ENCODE measurements around the gene C11orf98. TPM values are rescaled to one million over a fixed set of nuclear protein-coding genes. Genes with fewer than 3 reads are reported as not detected.

Gene C11orf98
- total and polyA plus RNA-seq, 2 of the 13 experiments (the other 11 are each of a cell fraction or from before 2014, with no cell fraction given) = 30.4 to 91.8 TPM

GRCh38 chr11:62648185-62648966 is 16.6 kb downstream of the C11orf98 start:
- Histone ChIP-seq H4K20me1 (ENCODE audit: insufficient read depth, low read length) (peaks cover 8% of the 10 kb centered on the region), H3K9me3 (ENCODE audit: low read length) (no peaks in the 10 kb centered on the region), H3K4me1 (ENCODE audit: insufficient read depth, low read length) (peaks cover 45% of the 10 kb centered on the region), H3K4me3 (replicated peaks in 1 of 3; ENCODE audit: insufficient read depth in 1 of 3, low read depth in 2 of 3, low read length in 3 of 3) (no peak overlapping the region), H3K4me2 (ENCODE audit: low read depth, low read length) (no peak overlapping the region), H3K27ac (ENCODE audit: extremely low read length, insufficient read depth, low read length) (no peak overlapping the region), H3K36me3 (replicated peaks in 1 of 2; ENCODE audit: control insufficient read depth in 1 of 2, insufficient read depth in 2 of 2, low read length in 2 of 2) (peaks cover 4 to 24% of the 10 kb centered on the region in 2 experiments; a peak in 3 of 5 replicates), H3K27me3 (ENCODE audit: control insufficient read depth in 1 of 2, insufficient read depth in 2 of 2, low read length in 2 of 2) (no peaks in the 10 kb centered on the region), H2AFZ (ENCODE audit: low read length) (no peak overlapping the region), H3K9ac (ENCODE audit: insufficient read depth, low read depth, low read length) (no peak overlapping the region), H3K79me2 (ENCODE audit: insufficient read depth, low read length) (peaks cover 46% of the 10 kb centered on the region)
- CTCF ChIA-PET (ENCODE audit: low intra/inter-chr PET ratio, low total read pairs) = no interaction called here
- no TSS peak for BruUV-seq (replicated peaks)
- in situ Hi-C loops (cut with HindIII; ENCODE audit: extremely low pct_ligation_motif_present, low pct_unique_long_range_greater_than_20kb) = no loop called here
- ATAC-seq (no peak), DNase-seq (ENCODE audit: low spot score) (no peak), FAIRE-seq (no peak)
- POLR2A ChIA-PET = interaction anchor here (0.9 to 5.0 kb wide), 7 partner anchors 17 to 224 kb away, joined by 3 to 53 read pairs (median 4); partner anchors contain the start of genes B3GAT3, C11orf98, CSKMT and EEF1G
- TF ChIP-seq THAP7 (CRISPR knock-in tag; IDR thresholded peaks at IDR 0.05) (no peak), AGO2 (optimal IDR thresholded peaks at IDR 0.05; ENCODE audit: low read depth, low read length) (peak; percentile 58)
- intact Hi-C loops (cut with micrococcal nuclease; ENCODE audit: unreplicated experiment) = no loop called here
- 91% methylated on average over 4 of the region's 24 CpGs for WGBS (ENCODE audit: low lambda C conversion rate)

GRCh38 chr11:62647609-62648005 is 17.4 kb downstream of the C11orf98 start:
- no peak for ATAC-seq
- POLR2A ChIA-PET = interaction anchor here (1.3 to 5.0 kb wide), 5 partner anchors 18 to 223 kb away, joined by 3 to 53 read pairs (median 19); partner anchors contain the start of genes B3GAT3, C11orf98, CSKMT and LBHD1

More at GRCh38 chr11:62647609-62648005, 17.4 kb downstream of the C11orf98 start:
- peaks cover 52% of the 10 kb centered on the region for H3K4me1 ChIP-seq (ENCODE audit: insufficient read depth, low read length)
- no peak for TF ChIP-seq JUN (CRISPR knock-in tag; IDR thresholded peaks at IDR 0.05)
- 0 out of 2 replicates have a peak, but pooled peaks have one; percentile 17 for TF ChIP-seq POLR2AphosphoS5 (IDR thresholded peaks at IDR 0.05; ENCODE audit: low read depth, low read length)
- TF ChIP-seq SOX6 (IDR thresholded peaks at IDR 0.05) = no peak
- TF ChIP-seq SOX6 (CRISPR knock-in tag; IDR thresholded peaks at IDR 0.05) = no peak
- no peak for TF ChIP-seq ZMYM2 (CRISPR knock-in tag; IDR thresholded peaks at IDR 0.05)
- no peak for TF ChIP-seq HNRNPH1 (optimal IDR thresholded peaks at IDR 0.05; ENCODE audit: low read depth, low read length)
- TF ChIP-seq AKAP8 (CRISPR knock-in tag; IDR thresholded peaks at IDR 0.05) = 0 out of 2 replicates have a peak, but pooled peaks have one; percentile 23
- no peak for TF ChIP-seq CENPX (CRISPR knock-in tag; IDR thresholded peaks at IDR 0.05)
- no peak for TF ChIP-seq TAF15 (IDR thresholded peaks at IDR 0.05; ENCODE audit: low read depth, low read length, poor library complexity, severe bottlenecking)
- 0 out of 2 replicates have a peak, but pooled peaks have one; percentile 27 for TF ChIP-seq FOXO4 (CRISPR knock-in tag; conservative IDR thresholded peaks at IDR 0.05)
- no peak for TF ChIP-seq CSRNP2 (CRISPR knock-in tag; conservative IDR thresholded peaks at IDR 0.05; ENCODE audit: low read depth)
- no peak for TF ChIP-seq ZNF547 (CRISPR knock-in tag; IDR thresholded peaks at IDR 0.05)
- H3K9me3 ChIP-seq (ENCODE audit: low read length) = no peaks in the 10 kb centered on the region
- H3K27me3 ChIP-seq (ENCODE audit: control insufficient read depth in 1 of 2, insufficient read depth in 2 of 2, low read length in 2 of 2) = no peaks in the 10 kb centered on the region
- no peak overlapping the region for H3K4me3 ChIP-seq (replicated peaks in 1 of 3; ENCODE audit: insufficient read depth in 1 of 3, low read depth in 2 of 3, low read length in 3 of 3)
- H4K20me1 ChIP-seq (ENCODE audit: insufficient read depth, low read length) = peaks cover 8% of the 10 kb centered on the region
- H2AFZ ChIP-seq (ENCODE audit: low read length) = no peak overlapping the region
- H3K36me3 ChIP-seq (replicated peaks in 1 of 2; ENCODE audit: control insufficient read depth in 1 of 2, insufficient read depth in 2 of 2, low read length in 2 of 2) = peaks cover 4 to 24% of the 10 kb centered on the region in 2 experiments; a peak in 3 of 5 replicates
- H3K4me2 ChIP-seq (ENCODE audit: low read depth, low read length) = peak overlapping the region; percentile 68; the same call in 1 of the 2 replicates
- in situ Hi-C loops (cut with HindIII; ENCODE audit: extremely low pct_ligation_motif_present, low pct_unique_long_range_greater_than_20kb) (no loop called here), intact Hi-C loops (cut with micrococcal nuclease; ENCODE audit: unreplicated experiment) (no loop called here)
- H3K27ac ChIP-seq (ENCODE audit: extremely low read length, insufficient read depth, low read length) = peak overlapping the region; percentile 98
- 91% methylated on average over 3 of the region's 6 CpGs for WGBS (ENCODE audit: low lambda C conversion rate)
- no peak overlapping the region for H3K9ac ChIP-seq (ENCODE audit: insufficient read depth, low read depth, low read length)
- CTCF ChIA-PET (ENCODE audit: low intra/inter-chr PET ratio, low total read pairs) = no interaction called here
- no TSS peak for BruUV-seq (replicated peaks)
- FAIRE-seq = no peak
- H3K79me2 ChIP-seq (ENCODE audit: insufficient read depth, low read length) = peaks cover 46% of the 10 kb centered on the region
- DNase-seq (ENCODE audit: low spot score) = no peak

All from HepG2 (cell line).